Measurements from ENCODE around the gene EYS.

DNA sequence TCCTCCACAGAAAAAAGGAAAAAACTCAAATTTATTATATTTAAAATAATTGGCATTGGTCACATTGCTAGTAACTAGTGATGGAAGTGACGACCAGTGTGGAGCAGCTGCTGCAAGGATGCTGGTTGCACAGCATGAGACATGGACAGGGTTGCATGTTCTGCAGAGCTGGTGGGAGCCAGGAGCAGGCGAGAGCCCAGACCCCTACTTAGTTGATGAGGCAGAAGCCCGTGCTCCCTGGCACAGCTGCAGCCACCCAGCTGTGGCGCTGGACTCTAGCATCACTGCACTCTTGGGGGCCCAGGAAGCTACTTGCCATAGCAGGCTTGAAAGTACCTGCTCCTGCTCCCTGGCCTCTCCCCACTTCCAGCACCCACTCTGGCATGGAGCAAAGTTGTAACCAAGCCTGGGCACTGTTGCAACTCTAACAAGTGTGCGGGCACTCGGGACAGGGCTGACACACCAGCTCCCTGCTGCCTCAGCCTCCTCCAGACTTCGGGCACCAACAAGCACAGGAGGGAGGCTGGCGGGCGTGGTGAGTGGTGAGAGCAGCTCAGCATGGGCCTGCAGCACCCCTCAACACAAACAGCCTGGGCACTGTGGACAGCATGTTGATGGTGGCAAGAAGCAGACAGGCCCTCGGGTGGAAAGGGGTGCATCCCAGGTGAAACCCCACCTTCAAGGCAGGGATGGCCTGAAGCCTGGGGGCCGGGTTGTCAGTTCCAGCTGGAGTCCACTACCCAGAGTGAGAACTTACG is 69.6 kb downstream of the EYS start:
- TF ChIP-seq ZNF274 (IDR thresholded peaks at IDR 0.05; ENCODE audit: low read depth, low read length): no peak
- TF ChIP-seq YY1 (IDR thresholded peaks at IDR 0.05; ENCODE audit: insufficient read depth, insufficient read length): no peak
- TF ChIP-seq SUZ12 (IDR thresholded peaks at IDR 0.05; ENCODE audit: extremely low read depth, insufficient read depth, insufficient read length): no peak
